Neuron (in vitro differentiated cells): Measurements from ENCODE around the gene THEMIS.
"Not testable (repeated sequence)": the region's sequence is repeated elsewhere in the genome, so short reads cannot be mapped to it uniquely, and the experiment has no call there.

Experiments
- H2AFZ ChIP-seq: one replicate; pipeline ENCODE4 v1.6.1; 2013; ENCODE audit warnings: low read depth, mild to moderate bottlenecking, inconsistent platforms, low read length, moderate library complexity
- H3K27me3 ChIP-seq: one replicate; pipeline ENCODE4 v1.6.1; 2013; ENCODE audit warnings: low read length; ENCODE audit not compliant: insufficient read depth
- H3K36me3 ChIP-seq: one replicate; pipeline ENCODE4 v1.6.1; 2013; ENCODE audit warnings: low read length; ENCODE audit not compliant: insufficient read depth
- H3K4me1 ChIP-seq: one replicate; pipeline ENCODE4 v1.6.1; 2013; ENCODE audit warnings: low read length; ENCODE audit not compliant: insufficient read depth
- H3K4me3 ChIP-seq: 2 replicates; pipeline ENCODE4 v1.5.1; 2013; ENCODE audit warnings: mild to moderate bottlenecking, low read length, moderate library complexity
- H3K9me3 ChIP-seq: one replicate; pipeline ENCODE4 v1.6.1; 2013; ENCODE audit warnings: low read length

The THEMIS gene

GRCh38 chr6:127807806-127808517, 92.9 kb downstream of the THEMIS start:
- H2AFZ ChIP-seq: no peak overlapping the region
- no peaks in the 10 kb centered on the region for H3K36me3 ChIP-seq
- no peaks in the 10 kb centered on the region for H3K27me3 ChIP-seq
- no peaks in the 10 kb centered on the region for H3K9me3 ChIP-seq
- H3K4me1 ChIP-seq: no peaks in the 10 kb centered on the region
- no peak overlapping the region for H3K4me3 ChIP-seq

GRCh38 chr6:127796713-127797112, 104.1 kb downstream of the THEMIS start:
- H2AFZ ChIP-seq: no peak overlapping the region
- H3K4me1 ChIP-seq: no peaks in the 10 kb centered on the region
- H3K4me3 ChIP-seq: no peak overlapping the region
- no peaks in the 10 kb centered on the region for H3K27me3 ChIP-seq
- no peaks in the 10 kb centered on the region for H3K9me3 ChIP-seq
- H3K36me3 ChIP-seq: no peaks in the 10 kb centered on the region

GRCh38 chr6:127794405-127794804, 106.5 kb downstream of the THEMIS start:
- no peak overlapping the region for H3K4me3 ChIP-seq
- H3K9me3 ChIP-seq: peaks cover 1% of the 10 kb centered on the region
- no peaks in the 10 kb centered on the region for H3K36me3 ChIP-seq
- H2AFZ ChIP-seq: no peak overlapping the region
- H3K27me3 ChIP-seq: no peaks in the 10 kb centered on the region
- no peaks in the 10 kb centered on the region for H3K4me1 ChIP-seq

- Histone ChIP-seq H3K36me3 (no peaks in the 10 kb centered on the region), H3K4me1 (no peaks in the 10 kb centered on the region), H3K27me3 (no peaks in the 10 kb centered on the region)
These were observed 107.5 kb downstream of the THEMIS start for GRCh38 chr6:127793396-127793795.

GRCh38 chr6:127792616-127793015, 108.2 kb downstream of the THEMIS start:
- no peaks in the 10 kb centered on the region for H3K36me3 ChIP-seq
- H2AFZ ChIP-seq: no peak overlapping the region
- H3K4me1 ChIP-seq: no peaks in the 10 kb centered on the region
- H3K4me3 ChIP-seq: no peak overlapping the region
- no peaks in the 10 kb centered on the region for H3K27me3 ChIP-seq
- H3K9me3 ChIP-seq: peaks cover 1% of the 10 kb centered on the region

More at GRCh38 chr6:127793396-127793795, 107.5 kb downstream of the THEMIS start:
- Histone ChIP-seq H3K4me3 (no peak overlapping the region), H2AFZ (no peak overlapping the region), H3K9me3 (peaks cover 1% of the 10 kb centered on the region)

GRCh38 chr6:127791779-127792528, 108.9 kb downstream of the THEMIS start:
- no peaks in the 10 kb centered on the region for H3K36me3 ChIP-seq
- H3K9me3 ChIP-seq: peaks cover 1% of the 10 kb centered on the region
- H3K4me1 ChIP-seq: no peaks in the 10 kb centered on the region
- no peak overlapping the region for H2AFZ ChIP-seq
- H3K4me3 ChIP-seq: no peak overlapping the region
- H3K27me3 ChIP-seq: no peaks in the 10 kb centered on the region

- Histone ChIP-seq H3K27me3 (no peaks in the 10 kb centered on the region), H3K9me3 (peaks cover 1% of the 10 kb centered on the region)
These were observed 110.3 kb downstream of the THEMIS start for GRCh38 chr6:127790571-127790970.

GRCh38 chr6:127786109-127786508, 114.7 kb downstream of the THEMIS start:
- no peaks in the 10 kb centered on the region for H3K4me1 ChIP-seq
- no peaks in the 10 kb centered on the region for H3K27me3 ChIP-seq
- no peaks in the 10 kb centered on the region for H3K36me3 ChIP-seq

More at GRCh38 chr6:127790571-127790970, 110.3 kb downstream of the THEMIS start:
- no peak overlapping the region for H2AFZ ChIP-seq
- H3K36me3 ChIP-seq: no peaks in the 10 kb centered on the region
- H3K4me3 ChIP-seq: no peak overlapping the region
- no peaks in the 10 kb centered on the region for H3K4me1 ChIP-seq

GRCh38 chr6:127784468-127784867, 116.4 kb downstream of the THEMIS start:
- Histone ChIP-seq H3K4me3 (no peak overlapping the region), H3K9me3 (no peaks in the 10 kb centered on the region), H2AFZ (no peak overlapping the region), H3K36me3 (no peaks in the 10 kb centered on the region), H3K4me1 (no peaks in the 10 kb centered on the region), H3K27me3 (no peaks in the 10 kb centered on the region)

More at GRCh38 chr6:127786109-127786508, 114.7 kb downstream of the THEMIS start:
- no peak overlapping the region for H3K4me3 ChIP-seq
- H3K9me3 ChIP-seq: peaks cover 1% of the 10 kb centered on the region
- H2AFZ ChIP-seq: no peak overlapping the region

- not testable (repeated sequence) for H3K9me3 ChIP-seq, H3K4me3 ChIP-seq
These were observed 119.1 kb downstream of the THEMIS start for GRCh38 chr6:127781636-127782272.

GRCh38 chr6:127776320-127776719, 124.5 kb downstream of the THEMIS start:
- peak overlapping the region; percentile 17 for H2AFZ ChIP-seq
- H3K9me3 ChIP-seq: no peaks in the 10 kb centered on the region
- H3K4me1 ChIP-seq: no peaks in the 10 kb centered on the region
- H3K36me3 ChIP-seq: no peaks in the 10 kb centered on the region
- H3K4me3 ChIP-seq: no peak overlapping the region
- H3K27me3 ChIP-seq: no peaks in the 10 kb centered on the region

More at GRCh38 chr6:127781636-127782272, 119.1 kb downstream of the THEMIS start:
- H3K36me3 ChIP-seq, H3K4me1 ChIP-seq, H2AFZ ChIP-seq, H3K27me3 ChIP-seq: not testable (repeated sequence)

GRCh38 chr6:127775371-127775770, 125.5 kb downstream of the THEMIS start:
- Histone ChIP-seq H3K4me1 (no peaks in the 10 kb centered on the region), H2AFZ (no peak overlapping the region), H3K36me3 (no peaks in the 10 kb centered on the region), H3K4me3 (no peak overlapping the region), H3K27me3 (no peaks in the 10 kb centered on the region), H3K9me3 (no peaks in the 10 kb centered on the region)

GRCh38 chr6:127768745-127769144, 132.1 kb downstream of the THEMIS start:
- H3K4me1 ChIP-seq: no peaks in the 10 kb centered on the region
- H3K27me3 ChIP-seq: no peaks in the 10 kb centered on the region
- H3K4me3 ChIP-seq: no peak overlapping the region
- no peaks in the 10 kb centered on the region for H3K36me3 ChIP-seq
- no peak overlapping the region for H2AFZ ChIP-seq
- H3K9me3 ChIP-seq: no peaks in the 10 kb centered on the region
